ENCODE data around the gene CCDC110.

DNA sequence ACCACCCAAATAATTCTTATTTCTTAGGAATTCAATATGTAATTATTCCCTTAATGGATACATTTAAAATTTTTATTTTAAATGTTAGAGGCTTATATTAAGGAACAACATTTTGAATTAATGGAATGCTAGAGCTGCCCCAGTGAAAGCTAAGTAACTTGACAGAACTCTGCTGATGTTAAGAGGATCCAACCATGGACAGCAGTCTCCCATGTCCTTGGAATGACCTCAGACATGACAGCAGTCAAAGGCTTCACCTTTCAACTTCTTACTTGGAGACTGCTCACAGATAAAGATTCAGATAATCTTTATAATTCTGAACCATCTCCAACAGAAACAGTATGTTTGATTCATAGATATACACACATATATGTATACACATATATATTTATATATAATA is 46.5 kb upstream of the CCDC110 start:
- TF ChIP-seq FOXA1 (IDR thresholded peaks at IDR 0.05) (no peak), SUZ12 (IDR thresholded peaks at IDR 0.05) (no peak), ARNT (IDR thresholded peaks at IDR 0.05) (no peak), ELF4 (IDR thresholded peaks at IDR 0.05) (no peak), BHLHE40 (IDR thresholded peaks at IDR 0.05; ENCODE audit: borderline replicate concordance) (no peak), SP1 (IDR thresholded peaks at IDR 0.05) (no peak), FOXM1 (IDR thresholded peaks at IDR 0.05; ENCODE audit: borderline replicate concordance) (no peak), FOXK2 (IDR thresholded peaks at IDR 0.05) (no peak), TARDBP (IDR thresholded peaks at IDR 0.05) (no peak), ZNF384 (IDR thresholded peaks at IDR 0.05) (no peak)
- TF ChIP-seq, protein P1, sequence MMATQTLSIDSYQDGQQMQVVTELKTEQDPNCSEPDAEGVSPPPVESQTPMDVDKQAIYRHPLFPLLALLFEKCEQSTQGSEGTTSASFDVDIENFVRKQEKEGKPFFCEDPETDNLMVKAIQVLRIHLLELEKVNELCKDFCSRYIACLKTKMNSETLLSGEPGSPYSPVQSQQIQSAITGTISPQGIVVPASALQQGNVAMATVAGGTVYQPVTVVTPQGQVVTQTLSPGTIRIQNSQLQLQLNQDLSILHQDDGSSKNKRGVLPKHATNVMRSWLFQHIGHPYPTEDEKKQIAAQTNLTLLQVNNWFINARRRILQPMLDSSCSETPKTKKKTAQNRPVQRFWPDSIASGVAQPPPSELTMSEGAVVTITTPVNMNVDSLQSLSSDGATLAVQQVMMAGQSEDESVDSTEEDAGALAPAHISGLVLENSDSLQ (IDR thresholded peaks at IDR 0.05): no peak
